GM19324 (cell line): ENCODE results near the gene CIAO2B.
"Not testable (repeated sequence)": the region's sequence is repeated elsewhere in the genome, so short reads cannot be mapped to it uniquely, and the experiment has no call there.

Experiments
- ATAC-seq: cut with Tn5 transposase; IDR thresholded peaks from one replicate; pipeline ENCODE4 v1.9.1; 2021; ENCODE audit warnings: mild to moderate bottlenecking, moderate library complexity; ENCODE audit not compliant: unreplicated experiment, low FRiP score

Gene CIAO2B

DNA sequence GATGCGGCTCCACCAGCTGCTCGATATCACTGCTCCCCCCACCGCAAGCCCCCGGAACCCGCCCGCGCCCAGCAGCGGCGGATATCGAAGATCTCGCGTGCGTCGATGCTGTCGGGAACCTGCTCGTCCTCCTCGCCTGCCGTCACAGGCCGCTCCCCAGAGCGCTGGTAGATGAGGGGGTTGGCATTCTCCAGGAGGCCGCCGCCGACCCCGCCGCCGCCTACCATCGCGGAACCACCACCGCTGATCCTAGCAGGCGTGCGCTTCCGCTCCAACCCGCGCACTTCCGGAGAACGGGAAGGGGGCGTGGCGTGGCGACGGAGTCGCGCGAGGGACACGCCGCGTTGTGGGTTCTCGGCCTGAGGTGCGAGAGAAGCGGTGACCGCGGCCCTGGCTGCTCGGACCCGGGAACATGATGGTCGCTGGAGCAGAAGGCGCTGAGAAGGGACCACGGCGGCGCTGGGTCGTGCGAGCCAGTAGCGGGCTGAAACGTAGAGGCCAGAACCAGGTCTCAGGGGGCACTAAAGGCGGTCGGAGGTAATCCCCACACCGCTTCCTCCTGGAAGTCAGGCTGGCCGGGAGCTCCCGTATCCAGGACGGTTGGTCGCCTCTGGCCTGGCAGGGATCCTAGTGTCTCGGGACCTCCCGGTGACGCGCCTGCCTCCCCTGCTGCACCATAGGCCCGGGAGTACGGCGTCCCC is at the start of gene CIAO2B:
TSS of gene CIAO2B (minus strand) at position 265 of the 701 bp plus-strand sequence. CDS start at position 227, 38 bp downstream.
- ATAC-seq: peak; percentile 84

DNA sequence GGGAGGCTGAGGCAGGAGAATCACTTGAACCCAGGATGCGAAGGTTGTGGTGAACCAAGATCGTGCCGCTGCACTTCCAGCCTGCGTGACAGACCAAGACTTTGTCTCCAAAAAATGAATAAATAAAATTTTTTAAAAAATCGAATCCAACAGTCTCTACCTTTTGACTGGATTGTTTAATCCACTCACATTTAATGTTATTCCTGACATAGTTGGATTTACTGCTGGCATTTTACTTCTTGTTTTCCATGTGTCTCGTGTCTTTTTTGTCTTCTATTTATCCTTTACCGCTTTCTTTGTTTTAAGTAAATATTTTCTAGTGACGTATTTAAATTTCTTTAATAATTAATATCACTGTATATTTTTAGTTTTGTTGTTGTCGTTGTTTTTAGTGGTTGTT is 48.8 kb upstream of the CIAO2B start:
- no peak for ATAC-seq

DNA sequence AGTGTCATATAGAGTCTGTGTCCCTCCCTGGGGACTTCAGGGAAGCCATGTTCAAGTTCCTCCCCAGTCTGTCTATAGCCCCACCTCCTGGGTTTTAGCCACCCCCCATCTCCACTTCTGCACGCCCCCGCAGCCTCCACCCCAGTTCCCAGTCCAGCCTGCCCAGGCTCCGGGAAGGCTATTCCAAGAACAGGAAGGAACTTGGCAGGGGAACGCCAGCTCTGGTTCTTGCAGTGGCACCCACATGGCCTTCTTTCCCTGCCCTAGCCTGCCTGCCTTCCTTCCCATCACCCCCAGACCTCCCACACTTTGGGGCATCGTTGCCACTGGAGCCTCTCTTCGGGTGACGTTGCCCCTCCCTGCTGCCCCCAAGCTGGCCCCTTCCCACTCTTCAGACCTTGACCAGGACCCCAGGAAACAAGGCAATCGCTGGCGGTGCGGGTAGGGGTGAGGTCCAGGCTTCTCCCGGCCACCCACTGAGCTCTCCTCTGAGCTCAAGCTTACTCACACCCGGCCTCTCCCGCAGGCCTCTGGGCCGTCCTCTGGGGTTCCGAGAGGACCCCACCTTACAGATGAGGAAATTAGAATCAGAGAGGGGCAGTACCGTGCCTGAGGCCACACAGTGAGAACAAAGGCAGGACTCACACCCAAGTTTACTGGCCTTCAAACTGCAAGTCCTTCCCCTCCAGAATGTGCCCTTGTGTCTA is 45.0 kb upstream of the CIAO2B start:
- no peak for ATAC-seq

DNA sequence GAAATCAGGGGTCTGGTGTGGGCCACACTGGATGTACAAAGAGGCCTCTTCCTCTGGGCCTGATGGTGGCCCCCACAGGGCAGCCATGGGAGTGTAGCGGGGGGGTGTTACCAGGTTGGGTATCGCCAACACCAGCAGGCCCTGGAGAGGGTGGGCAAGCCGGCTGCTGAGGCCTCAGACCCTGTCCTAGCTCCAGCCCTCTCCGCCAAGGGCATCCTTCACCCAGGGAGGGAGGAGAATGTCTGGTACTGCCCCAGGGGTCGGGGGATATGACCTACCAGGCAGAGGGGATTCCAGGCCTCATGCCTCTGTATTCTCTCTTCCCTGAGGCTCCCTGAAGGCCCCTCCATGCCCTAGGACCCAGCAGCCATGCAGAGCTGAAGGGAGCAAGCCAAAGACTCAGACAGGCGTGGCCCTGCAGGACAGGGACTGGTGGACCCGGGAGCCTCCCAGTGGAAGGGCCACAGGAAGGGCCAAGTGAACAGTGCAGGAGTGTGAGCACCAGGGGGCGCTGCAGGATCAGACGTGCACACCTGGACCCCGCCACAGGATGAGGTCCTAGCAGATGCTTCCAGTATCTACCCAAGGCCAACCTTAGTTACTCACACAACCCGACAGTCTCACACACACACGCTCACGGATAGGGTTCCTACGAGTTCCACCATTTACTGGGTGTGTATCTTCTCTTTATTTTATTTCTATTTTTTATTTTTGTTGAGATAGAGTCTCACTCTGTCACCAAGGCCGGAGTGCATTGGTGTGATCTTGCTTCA is 43.3 kb upstream of the CIAO2B start:
- ATAC-seq: no peak

DNA sequence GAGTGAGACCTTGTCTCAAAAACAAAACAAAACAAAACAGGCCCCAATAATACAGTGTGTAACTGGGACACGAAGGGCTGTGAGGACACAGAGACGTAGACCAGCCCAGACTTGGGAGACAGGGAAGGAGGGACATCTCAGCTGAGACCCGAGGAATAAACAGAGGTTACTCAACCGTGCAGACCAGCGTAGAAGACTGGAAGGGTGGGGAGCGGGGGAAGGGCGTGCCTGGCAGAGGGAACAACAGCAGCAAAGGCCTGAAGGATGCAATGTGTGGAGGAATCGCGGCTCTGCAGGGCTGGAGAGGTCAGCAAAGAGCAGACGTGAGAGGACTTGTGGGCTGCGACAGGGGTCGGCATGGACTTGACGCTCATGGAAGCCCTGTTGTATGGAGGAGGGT is 42.5 kb upstream of the CIAO2B start:
- ATAC-seq: no peak

DNA sequence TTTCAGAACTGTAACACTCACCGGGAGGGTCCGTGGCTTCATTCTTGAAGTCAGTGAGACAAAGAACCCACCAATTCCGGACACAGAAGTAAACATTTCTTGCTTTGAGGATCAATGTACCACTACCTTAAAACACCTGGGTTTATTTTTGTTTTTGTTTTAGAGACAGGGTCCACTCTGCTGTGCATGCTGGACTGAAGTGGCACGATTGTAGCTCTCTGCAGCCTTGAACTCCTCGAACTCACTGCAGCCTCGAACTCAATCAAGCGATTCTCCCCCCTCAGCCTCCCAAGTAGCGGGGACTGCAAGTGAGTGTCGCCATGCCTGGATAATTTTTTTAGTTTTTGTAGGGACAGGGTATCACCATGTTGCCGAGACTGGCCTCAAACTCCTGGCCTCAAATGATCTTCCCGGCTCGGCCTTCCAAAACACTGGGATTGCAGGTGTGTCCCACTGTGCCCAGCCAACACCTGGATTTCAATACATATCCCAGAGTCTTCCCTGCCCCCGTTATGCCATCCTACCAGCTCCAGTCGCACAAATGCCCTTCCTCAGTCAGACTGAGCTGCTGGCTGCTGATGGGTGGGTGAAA is 41.2 kb upstream of the CIAO2B start:
- ATAC-seq: no peak

DNA sequence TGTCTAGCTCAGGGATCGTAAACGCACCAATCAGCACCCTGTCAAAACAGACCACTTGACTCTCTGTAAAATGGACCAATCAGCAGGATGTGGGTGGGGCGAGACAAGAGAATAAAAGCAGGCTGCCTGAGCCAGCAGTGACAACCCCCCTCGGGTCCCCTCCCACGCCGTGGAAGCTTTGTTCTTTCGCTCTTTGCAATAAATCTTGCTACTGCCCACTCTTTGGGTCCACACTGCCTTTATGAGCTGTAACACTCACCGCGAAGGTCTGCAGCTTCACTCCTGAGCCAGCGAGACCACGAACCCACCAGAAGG is 40.7 kb upstream of the CIAO2B start:
- ATAC-seq: not testable (repeated sequence)

DNA sequence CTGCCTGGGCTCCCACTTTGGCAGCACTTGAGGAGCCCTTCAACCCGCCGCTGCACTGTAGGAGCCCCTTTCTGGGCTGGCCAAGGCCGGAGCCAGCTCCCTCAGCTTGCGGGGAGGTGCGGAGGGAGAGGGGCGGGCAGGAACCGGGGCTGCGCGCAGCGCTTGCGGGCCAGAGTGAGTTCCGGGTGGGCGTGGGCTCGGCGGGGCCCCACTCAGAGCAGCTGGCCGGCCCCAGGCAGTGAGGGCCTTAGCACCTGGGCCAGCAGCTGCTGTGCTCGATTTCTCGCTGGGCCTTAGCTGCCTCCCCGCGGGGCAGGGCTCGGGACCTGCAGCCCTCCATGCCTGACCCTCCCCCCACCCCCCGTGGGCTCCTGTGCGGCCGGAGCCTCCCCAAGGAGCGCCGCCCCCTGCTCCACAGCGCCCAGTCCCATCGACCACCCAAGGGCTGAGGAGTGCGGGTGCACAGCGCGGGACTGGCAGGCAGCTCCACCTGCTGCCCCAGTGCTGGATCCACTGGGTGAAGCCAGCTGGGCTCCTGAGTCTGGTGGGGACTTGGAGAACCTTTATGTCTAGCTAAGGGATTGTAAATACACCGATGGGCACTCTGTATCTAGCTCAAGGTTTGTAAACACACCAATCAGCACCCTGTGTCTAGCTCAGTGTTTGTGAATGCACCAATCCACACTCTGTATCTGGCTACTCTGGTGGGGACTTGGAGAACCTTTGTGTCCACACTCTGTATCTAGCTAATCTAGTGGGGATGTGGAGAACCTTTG is 40.1 kb upstream of the CIAO2B start:
- not testable (repeated sequence) for ATAC-seq

DNA sequence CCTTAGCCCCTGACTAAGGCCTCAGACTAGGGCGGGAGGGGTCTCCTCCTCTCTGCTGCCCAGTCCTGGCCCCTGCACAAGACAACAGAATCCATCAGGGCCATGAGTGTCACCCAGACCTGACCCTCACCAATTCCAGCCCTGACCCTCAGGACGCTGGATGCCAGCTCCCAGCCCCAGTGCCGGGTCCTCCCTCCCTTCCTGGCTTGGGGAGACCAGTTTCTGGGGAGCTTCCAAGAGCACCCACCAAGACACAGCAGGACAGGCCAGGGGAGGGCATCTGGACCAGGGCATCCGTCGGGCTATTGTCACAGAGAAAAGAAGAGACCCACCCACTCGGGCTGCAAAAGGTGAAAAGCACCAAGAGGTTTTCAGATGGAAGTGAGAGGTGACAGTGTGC is 39.5 kb upstream of the CIAO2B start:
- no peak for ATAC-seq

DNA sequence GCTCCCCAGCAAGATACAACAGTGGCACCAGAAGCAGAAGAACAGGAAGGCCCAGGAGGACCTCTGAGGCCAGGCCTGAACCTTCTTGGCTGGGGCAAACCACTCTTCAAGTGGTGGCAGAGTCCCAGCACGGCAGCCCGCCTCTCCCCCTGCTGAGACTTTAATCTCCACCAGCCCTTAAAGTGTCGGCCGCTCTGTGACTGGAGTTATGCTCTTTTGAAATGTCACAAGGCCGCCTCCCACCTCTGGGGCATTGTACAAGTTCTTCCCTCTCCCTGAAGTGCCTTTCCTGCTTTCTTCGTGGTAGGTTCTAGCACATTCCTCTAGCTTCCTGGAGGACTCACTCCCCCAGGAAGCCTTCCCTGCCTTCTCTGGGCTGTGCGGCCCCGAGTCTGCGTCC is 38.8 kb upstream of the CIAO2B start:
- ATAC-seq: no peak

DNA sequence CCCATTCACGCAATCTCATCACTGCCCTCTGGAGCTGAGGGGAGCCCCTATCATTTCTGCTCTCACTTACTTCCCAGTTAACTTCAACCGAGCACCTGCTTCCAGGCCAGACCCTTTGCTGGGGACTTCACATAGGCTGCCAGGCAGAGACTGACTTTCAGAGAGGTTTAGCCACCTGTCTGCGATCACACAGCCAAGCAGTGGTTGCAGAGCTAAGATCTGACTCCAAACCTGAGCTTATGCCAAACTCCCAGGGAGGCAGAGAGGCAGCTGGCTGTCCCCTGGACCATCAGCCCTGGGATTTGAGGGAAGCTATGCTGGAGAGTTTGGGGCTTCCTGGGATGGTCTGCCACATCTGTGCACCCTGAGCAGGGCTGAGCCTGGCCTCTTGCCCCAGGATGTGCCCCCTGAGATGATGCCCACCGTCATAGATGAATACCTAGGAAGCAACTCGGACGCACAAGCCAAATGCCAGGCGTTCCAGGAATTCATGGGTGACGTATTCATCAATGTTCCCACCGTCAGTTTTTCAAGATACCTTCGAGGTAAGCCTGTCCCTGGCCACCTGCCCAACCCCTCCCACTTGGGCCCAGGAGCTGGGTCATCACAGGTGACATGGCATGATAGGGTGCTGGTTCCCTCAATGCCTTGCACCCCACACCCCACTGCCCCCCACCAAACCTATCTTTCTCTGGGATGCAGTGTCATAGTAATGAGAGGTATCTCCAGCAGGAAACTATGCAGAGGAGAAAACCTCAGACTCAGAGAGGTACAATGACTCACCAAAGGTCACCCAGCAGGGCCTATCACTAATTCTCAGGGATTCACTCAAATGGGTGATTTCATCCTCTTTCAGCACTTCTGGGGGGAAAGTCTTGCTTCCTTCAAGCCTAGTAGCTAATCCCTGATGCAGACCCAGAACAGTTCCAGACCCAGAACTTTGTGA is 36.8 kb upstream of the CIAO2B start:
- ATAC-seq: no peak

DNA sequence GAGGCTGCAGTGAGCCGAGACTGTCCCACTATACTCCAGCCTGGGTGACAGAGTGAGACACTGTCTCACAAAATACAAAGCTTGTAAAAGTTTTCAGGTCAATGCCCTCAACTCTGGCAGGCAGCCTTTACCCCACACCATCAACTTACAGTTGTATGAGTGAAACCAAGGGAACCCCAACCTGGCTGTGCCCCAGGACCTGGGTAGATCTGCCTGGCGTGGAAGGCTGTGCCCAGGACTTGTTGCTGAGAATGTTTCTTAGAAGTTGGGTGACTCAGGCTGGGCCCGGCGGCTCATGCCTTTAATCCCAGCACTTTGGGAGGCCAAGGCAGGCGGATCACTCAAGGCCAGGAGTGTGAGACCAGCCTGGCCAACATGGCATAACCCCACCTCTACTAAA is 34.6 kb upstream of the CIAO2B start:
- ATAC-seq: no peak

DNA sequence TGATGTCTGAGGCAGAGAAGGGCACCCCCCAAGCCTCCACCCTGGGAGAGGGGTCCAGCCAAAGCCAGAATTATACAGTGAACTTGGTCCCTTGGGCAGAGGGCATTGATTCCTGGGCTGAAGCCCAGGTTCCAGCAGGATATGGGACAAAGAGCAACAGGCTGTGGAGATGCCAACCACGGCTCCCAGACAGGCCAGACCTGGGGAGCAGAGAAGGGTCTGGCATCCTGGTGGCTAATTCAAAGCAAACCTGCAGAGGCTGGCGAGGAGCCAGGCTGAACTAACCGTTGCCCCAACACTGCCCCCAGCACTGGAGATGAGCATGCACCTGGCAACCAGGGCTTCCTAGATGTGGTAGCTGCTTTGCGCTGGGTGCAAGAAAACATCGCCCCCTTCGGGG is 29.8 kb upstream of the CIAO2B start:
- ATAC-seq: no peak

DNA sequence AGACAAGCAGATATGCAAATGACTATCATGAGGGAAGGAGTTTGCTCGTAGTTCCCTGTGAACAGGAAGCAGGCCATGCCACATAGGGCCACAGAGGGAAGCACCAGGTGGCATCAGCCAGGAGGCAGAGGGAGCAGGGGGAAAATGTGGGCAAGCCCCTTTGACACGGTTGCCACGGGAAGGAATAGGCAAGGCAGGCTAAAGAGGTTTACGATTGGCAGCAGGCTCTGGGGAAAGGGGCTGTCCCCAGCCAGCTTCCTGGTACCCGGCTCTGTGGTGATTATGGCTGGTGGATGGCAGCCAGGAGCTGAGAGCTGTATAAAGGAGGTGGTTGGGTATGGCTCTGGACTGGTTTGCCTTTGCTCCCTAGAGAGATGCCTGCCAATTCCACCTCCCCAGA is 27.7 kb upstream of the CIAO2B start:
- ATAC-seq: no peak

DNA sequence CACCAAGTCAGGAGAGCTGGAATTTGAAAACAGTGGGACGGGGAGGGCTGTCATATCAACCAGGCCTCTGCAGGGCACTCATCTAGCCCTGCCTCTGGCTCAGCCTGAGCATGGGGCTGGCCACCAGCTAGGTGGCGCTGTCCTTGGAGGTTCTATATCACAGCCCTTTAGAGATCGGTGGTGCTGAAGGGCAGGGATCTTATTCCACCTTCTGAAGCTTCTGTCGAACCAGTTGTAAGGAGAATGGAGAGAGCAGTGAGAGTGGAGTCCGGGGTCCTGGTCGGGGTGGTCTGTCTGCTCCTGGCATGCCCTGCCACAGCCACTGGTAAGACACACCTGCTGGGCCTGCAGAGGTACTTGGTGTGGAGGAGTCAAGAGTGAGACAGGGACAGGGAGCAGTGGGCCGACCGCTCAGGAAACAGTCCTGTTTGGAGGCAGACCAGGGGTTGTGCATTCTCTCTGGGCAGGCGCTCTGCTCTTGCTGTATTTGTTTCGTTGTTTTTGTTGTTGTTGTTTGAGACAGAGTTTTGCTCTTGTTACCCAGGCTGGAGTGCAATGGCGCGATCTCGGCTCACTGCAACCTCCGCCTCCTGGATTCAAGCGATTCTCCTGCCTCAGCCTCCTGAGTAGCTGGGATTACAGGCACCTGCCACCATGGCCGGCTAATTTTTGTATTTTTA is 27.0 kb upstream of the CIAO2B start, which contains the start of gene CES3:
TSS of gene CES3 (plus strand) at position 202 of the 680 bp plus-strand sequence. CDS start at position 244, 42 bp downstream.
- ATAC-seq: peak; percentile 72

DNA sequence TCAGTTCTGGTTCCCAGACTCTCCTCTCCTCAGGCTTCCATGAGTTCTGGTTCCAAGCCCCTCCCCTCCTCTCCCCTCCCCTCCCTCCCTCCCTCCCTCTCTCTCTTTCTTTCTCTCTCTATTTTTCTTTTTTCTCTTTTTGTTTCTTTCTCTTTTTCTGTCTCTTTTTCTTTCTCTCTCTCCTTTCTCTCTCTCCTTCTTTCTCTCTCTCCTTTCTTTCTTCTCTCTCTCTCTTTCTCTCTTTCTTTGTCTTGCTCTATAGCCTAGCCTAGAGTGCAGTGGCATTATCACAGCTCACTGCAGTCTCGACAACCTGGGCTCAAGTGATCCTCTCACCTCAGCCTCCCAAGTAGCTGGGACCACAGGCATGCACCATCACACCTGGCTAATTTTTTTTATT is 26.1 kb upstream of the CIAO2B start:
- ATAC-seq: no peak

DNA sequence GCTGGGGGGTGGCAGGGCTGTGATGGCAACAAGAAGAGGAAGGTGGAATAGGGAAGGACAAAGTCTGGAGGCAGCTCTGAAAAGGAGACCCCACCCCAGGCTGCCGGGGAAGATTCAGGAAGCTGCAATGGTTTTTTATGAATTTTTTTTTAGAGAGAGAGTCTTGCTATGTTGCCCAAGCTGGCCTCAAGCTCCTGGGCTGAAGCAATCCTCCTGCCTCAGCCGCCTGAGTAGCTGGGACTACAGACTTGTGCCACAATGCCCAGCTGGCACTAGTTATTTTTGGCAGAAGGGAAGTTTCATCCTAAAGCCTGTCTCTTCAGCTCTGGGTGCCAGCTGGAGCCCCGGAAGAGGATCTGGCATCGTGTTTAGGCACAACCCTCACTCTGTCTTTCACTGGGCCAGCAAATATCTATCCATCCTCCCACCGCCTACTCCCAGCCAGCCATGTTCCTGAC is 25.5 kb upstream of the CIAO2B start:
- no peak for ATAC-seq

DNA sequence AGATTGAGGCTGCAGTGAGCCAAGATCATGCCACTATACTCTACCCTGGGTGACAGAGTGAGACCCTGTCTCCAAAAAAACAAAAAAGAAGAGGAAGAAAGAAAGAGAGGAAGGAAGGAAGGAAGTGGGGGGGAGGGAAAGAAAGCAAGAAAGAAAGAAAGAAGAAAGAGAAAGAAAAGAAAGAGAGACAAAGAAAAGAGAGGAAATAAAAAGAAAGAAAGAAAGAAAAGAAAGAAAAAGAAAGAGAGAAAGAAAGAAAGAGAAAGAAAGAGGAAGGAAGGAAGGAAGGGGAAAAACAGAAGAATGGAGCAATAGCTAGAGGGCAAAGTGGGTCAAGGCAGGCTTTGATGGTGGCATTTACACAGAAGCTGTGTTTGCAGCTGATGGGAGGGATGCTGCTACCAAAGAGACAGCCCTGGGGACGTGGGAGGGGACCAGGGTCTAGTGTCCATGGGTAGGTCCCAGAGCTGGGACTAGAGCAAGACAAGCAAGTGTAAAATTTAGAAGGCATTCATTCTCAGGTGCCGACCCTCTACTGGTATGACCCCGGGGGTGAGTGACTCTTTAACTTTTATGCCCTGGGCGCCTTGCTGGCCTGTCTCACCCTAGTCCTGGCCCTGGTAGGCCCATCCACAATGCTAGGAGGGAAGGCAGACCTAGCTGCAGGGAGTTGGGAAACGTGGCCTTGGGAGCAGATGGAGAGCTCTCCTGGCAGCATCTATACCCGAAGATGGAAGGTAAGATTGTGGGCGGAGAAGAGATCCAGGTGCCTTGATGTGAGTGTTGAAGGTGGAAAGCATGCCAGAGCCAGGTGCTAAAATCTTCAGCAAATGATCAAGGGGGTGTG is 24.9 kb upstream of the CIAO2B start:
- ATAC-seq: no peak
